Measurements from ENCODE around the gene HS3ST4. TPM values are rescaled to one million over a fixed set of nuclear protein-coding genes. Genes with fewer than 3 reads are reported as not detected.

HS3ST4 gene
- total and polyA plus RNA-seq, 2 donors (not counting 3 experiments of a cell fraction or from before 2014, with no cell fraction given), result not detected

DNA sequence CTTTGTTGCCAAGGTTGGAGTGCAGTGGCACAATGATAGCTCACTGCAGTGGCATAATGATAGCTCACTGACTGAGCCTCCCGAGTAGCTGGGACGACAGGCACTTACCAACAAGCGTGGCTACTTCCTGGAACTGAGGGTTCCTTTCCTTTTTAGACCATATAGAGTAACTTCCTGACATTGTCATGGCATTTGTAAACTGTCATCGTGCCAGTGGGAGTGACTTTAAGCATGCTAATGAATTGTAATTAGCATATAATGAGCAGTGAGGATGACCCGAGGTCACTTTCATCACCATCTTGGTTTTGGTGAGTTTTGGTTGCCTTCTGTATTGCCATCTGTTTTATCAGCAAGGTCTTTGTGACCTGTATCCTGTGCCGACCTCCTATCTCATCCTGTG, 162.4 kb downstream of the HS3ST4 start:
- DNase-seq (ENCODE audit: low read depth, low spot score), result no peak
- H3K4me3 ChIP-seq (replicated peaks in 1 of 3; ENCODE audit: insufficient read depth in 1 of 3, low read depth in 1 of 3, low read length in 3 of 3), result no peak overlapping the region
- ChIA-PET POLR2A (no interaction called here), CTCF (no interaction called here)
- intact Hi-C loops (cut with micrococcal nuclease), result no loop called here
- no peaks in the 10 kb centered on the region for H3K9me1 ChIP-seq (replicated peaks; ENCODE audit: control insufficient read depth, extremely low read depth, insufficient read depth, low read length)
- dilution Hi-C loops (cut with MboI; ENCODE audit: extremely low pct_ligation_motif_present, low sequenced_read_pairs), result no loop called here
- no peaks in the 10 kb centered on the region for H3K79me2 ChIP-seq (ENCODE audit: control insufficient read depth, insufficient read depth, low read length)
- H3K27me3 ChIP-seq (ENCODE audit: control insufficient read depth in 2 of 2, insufficient read depth in 2 of 2, low read length in 2 of 2), result no peaks in the 10 kb centered on the region
- no peak overlapping the region for H2AFZ ChIP-seq (ENCODE audit: low read depth, low read length)
- H3K9me3 ChIP-seq (replicated peaks; ENCODE audit: control insufficient read depth, insufficient read depth, low read length), result peaks cover 3% of the 10 kb centered on the region
- H4K20me1 ChIP-seq (replicated peaks; ENCODE audit: control insufficient read depth, extremely low read depth, insufficient read depth, low read length), result no peaks in the 10 kb centered on the region
- H3K36me3 ChIP-seq (ENCODE audit: control insufficient read depth in 2 of 2, extremely low read depth in 1 of 2, insufficient read depth in 2 of 2, low read length in 2 of 2), result no peaks in the 10 kb centered on the region
- H3K9ac ChIP-seq (replicated peaks; ENCODE audit: extremely low read depth, insufficient read depth, low read length), result no peak overlapping the region
- H3K4me2 ChIP-seq (ENCODE audit: insufficient read depth, low read length), result no peak overlapping the region
- BruUV-seq (replicated peaks), result no TSS peak
- no peak for FAIRE-seq
- H3K4me1 ChIP-seq (ENCODE audit: control insufficient read depth, extremely low read depth, insufficient read depth, low read length), result no peaks in the 10 kb centered on the region
- no peak overlapping the region for H3K27ac ChIP-seq (ENCODE audit: insufficient read depth, low read depth, low read length)
- TF ChIP-seq EZH2 (IDR thresholded peaks at IDR 0.05; ENCODE audit: borderline replicate concordance, low read depth, low read length, severe bottlenecking), result no peak

GRCh38 chr16:25855063-25855462, 163.3 kb downstream of the HS3ST4 start:
- Histone ChIP-seq H3K4me1 (ENCODE audit: control insufficient read depth, extremely low read depth, insufficient read depth, low read length) (no peaks in the 10 kb centered on the region), H3K9ac (replicated peaks; ENCODE audit: extremely low read depth, insufficient read depth, low read length) (no peak overlapping the region), H3K27ac (ENCODE audit: insufficient read depth, low read depth, low read length) (no peak overlapping the region), H3K79me2 (ENCODE audit: control insufficient read depth, insufficient read depth, low read length) (no peaks in the 10 kb centered on the region), H3K27me3 (ENCODE audit: control insufficient read depth in 2 of 2, insufficient read depth in 2 of 2, low read length in 2 of 2) (no peaks in the 10 kb centered on the region), H3K36me3 (ENCODE audit: control insufficient read depth in 2 of 2, extremely low read depth in 1 of 2, insufficient read depth in 2 of 2, low read length in 2 of 2) (no peaks in the 10 kb centered on the region), H3K9me3 (replicated peaks; ENCODE audit: control insufficient read depth, insufficient read depth, low read length) (peaks cover 3% of the 10 kb centered on the region), H3K9me1 (replicated peaks; ENCODE audit: control insufficient read depth, extremely low read depth, insufficient read depth, low read length) (no peaks in the 10 kb centered on the region), H3K4me3 (replicated peaks in 1 of 3; ENCODE audit: insufficient read depth in 1 of 3, low read depth in 1 of 3, low read length in 3 of 3) (no peak overlapping the region), H3K4me2 (ENCODE audit: insufficient read depth, low read length) (no peak overlapping the region), H4K20me1 (replicated peaks; ENCODE audit: control insufficient read depth, extremely low read depth, insufficient read depth, low read length) (no peaks in the 10 kb centered on the region), H2AFZ (ENCODE audit: low read depth, low read length) (no peak overlapping the region)
- intact Hi-C loops (cut with micrococcal nuclease), result no loop called here
- POLR2A ChIA-PET, result no interaction called here
- dilution Hi-C loops (cut with MboI; ENCODE audit: extremely low pct_ligation_motif_present, low sequenced_read_pairs), result no loop called here
- DNase-seq (ENCODE audit: low read depth, low spot score), result no peak
- no peak for FAIRE-seq
- CTCF ChIA-PET, result no interaction called here
- TF ChIP-seq, protein P1, sequence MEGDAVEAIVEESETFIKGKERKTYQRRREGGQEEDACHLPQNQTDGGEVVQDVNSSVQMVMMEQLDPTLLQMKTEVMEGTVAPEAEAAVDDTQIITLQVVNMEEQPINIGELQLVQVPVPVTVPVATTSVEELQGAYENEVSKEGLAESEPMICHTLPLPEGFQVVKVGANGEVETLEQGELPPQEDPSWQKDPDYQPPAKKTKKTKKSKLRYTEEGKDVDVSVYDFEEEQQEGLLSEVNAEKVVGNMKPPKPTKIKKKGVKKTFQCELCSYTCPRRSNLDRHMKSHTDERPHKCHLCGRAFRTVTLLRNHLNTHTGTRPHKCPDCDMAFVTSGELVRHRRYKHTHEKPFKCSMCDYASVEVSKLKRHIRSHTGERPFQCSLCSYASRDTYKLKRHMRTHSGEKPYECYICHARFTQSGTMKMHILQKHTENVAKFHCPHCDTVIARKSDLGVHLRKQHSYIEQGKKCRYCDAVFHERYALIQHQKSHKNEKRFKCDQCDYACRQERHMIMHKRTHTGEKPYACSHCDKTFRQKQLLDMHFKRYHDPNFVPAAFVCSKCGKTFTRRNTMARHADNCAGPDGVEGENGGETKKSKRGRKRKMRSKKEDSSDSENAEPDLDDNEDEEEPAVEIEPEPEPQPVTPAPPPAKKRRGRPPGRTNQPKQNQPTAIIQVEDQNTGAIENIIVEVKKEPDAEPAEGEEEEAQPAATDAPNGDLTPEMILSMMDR (IDR thresholded peaks at IDR 0.05; ENCODE audit: extremely low read depth in 1 of 2, insufficient read depth in 1 of 2, low read depth in 1 of 2, low read length in 2 of 2), result no peak
- TF ChIP-seq JUN (IDR thresholded peaks at IDR 0.05; ENCODE audit: borderline replicate concordance, insufficient read depth, insufficient read length, low read depth) (no peak), POLR2A (IDR thresholded peaks at IDR 0.05; ENCODE audit: low read depth, low read length) (no peak), EZH2 (IDR thresholded peaks at IDR 0.05; ENCODE audit: borderline replicate concordance, low read depth, low read length, severe bottlenecking) (no peak), GATA2 (IDR thresholded peaks at IDR 0.05; ENCODE audit: insufficient read depth, insufficient read length, low read depth, low read length) (no peak), POLR2AphosphoS5 (IDR thresholded peaks at IDR 0.05; ENCODE audit: insufficient read depth, low read depth, low read length) (no peak), MYC (IDR thresholded peaks at IDR 0.05; ENCODE audit: low read depth, low read length) (no peak), MAX (IDR thresholded peaks at IDR 0.05; ENCODE audit: insufficient read depth, insufficient read length) (no peak), FOS (IDR thresholded peaks at IDR 0.05; ENCODE audit: borderline replicate concordance, insufficient read depth, low read length) (no peak)
- no TSS peak for BruUV-seq (replicated peaks)

Data from endothelial cell of umbilical vein (primary cell).